NCI-H1694 treated with DMSO at 0.1 percent for 48 hours (cell line): ENCODE data around the gene PTGR3.

Experiments used
- DNase-seq: peaks from one replicate; lab custom pipeline; 2025; lab: John Stamatoyannopoulos, UW

Gene PTGR3

GRCh38 chr18:75235896-75236295 is 27.0 kb upstream of the PTGR3 start:
- no peak for DNase-seq

- no peak for DNase-seq
These were observed 26.0 kb upstream of the PTGR3 start for GRCh38 chr18:75234901-75235300.

- DNase-seq = no peak
These were observed 22.1 kb upstream of the PTGR3 start for GRCh38 chr18:75231053-75231406.

DNA sequence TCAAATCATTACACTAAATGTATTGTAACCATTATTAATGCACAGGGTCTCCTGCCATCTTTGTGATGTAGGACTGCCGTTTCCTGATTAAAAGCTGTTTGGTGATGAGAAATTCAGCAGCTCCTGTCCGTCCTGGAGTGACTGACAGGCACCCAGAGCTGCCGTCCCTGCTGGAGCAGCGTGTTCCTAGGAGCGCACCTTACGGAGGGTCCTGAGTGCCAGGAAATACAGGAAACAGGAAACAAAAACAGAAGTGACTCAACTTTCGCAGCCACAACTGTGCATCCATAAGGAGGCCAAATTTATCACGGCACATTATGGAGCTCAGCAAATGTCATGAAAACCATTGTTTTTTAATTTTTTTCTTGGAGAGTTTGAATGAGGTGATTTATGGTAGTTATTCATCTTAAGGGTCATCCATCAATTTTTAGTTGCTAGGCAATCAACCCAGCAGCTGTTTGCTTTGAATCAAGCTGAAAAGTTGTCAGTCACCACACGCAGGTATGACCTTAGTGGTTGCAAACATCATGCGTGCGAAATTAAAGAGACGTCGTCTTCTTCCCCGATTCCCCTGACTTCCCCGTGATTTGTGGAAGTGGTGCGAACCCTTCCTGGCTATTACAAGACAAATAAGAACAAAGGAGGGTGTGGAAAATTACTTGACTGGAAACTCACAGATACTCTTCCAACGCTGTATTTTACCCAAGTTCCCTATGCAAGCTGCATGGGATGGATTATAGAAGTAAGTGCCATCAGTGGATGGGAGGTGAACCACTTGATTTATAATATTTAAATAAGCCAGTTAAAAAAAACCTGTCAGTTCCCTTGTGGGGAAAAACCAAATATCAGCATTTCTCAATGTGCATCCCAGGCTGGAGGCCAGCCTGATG is 21.5 kb upstream of the PTGR3 start:
- DNase-seq = no peak

DNA sequence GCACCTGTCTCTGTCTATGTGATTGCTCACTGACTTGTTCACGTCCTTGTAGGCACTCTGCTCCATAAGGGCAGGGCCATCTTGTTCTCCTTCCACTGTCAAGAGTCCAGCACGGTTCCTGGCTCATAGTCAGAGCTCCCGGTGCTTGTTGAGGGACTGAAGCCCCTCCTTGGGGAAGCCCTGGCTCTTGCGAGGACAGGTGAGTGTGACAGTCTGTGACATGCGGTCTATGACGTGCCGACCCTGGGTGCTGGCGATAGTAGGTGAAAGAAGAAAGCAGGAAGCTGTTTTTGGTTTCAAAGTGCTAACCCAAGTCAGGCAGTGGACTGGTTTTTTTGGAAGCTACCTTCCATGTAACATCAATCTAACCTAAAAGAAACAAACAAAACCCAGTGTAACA is 20.5 kb upstream of the PTGR3 start:
- DNase-seq = no peak

DNA sequence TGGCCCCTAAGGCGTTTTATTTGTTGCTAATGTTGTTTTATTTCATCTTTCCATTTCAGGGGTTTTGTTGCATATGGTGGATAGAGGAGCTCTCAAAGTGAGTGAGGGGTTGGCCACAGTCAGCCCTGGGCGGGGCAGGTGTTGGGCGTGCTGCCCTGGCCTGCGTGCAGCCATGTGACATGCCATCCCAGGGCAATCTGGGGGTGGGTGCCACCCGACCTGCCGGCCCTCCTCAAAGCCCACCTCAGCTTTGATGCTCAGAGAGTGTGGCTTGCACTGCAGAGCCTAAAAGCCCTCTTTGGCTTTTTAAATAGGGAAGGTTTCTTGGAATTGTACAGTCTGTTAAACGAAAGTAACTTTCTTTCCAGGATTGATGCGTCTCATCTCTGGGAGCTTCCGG is 20.0 kb upstream of the PTGR3 start:
- DNase-seq = no peak

GRCh38 chr18:75227535-75228296 is 18.8 kb upstream of the PTGR3 start:
- no peak for DNase-seq

DNA sequence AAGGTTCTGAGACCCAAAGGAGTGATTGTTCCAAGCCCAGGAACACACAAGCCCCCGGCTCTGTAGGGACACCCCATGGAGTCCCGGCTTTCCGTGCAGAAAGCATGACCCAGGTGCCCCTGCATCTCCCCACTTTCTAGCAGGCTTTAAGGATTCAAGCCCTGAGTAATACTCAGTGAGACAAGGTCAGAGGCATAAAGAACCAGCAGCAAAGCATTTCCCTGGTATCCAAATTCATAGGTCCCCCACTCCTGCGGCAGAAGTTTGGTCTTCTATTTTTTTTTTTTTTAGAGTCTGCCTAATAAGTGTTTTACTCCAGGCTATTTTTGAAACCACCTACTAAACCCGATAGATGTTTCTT is 18.0 kb upstream of the PTGR3 start:
- DNase-seq = no peak

GRCh38 chr18:75226286-75226955 is 17.5 kb upstream of the PTGR3 start:
- no peak for DNase-seq

GRCh38 chr18:75223687-75224347 is 14.9 kb upstream of the PTGR3 start:
- no peak for DNase-seq

- DNase-seq = no peak
These were observed 13.5 kb upstream of the PTGR3 start for GRCh38 chr18:75222407-75222806.

- no peak for DNase-seq
These were observed 13.0 kb upstream of the PTGR3 start for GRCh38 chr18:75221897-75222296.

DNA sequence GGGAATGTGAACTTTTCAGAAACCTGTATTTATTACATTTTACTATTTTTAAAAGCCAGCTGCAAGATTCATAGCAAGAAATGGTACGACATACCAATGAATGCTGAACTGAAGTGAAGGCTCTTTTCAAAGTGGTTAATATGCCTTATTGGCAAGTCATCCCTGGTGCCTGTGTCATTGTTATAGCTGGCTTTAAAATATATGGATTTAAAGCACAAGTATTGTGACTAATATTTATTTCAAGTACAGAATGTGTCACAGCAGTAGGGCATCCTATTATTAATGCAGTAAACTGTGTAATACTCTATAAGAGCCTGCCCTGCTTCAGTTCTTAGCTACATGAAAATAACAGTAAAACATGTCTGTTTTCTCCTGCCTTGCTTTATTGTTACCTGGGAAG is 12.5 kb upstream of the PTGR3 start:
- DNase-seq = no peak

DNA sequence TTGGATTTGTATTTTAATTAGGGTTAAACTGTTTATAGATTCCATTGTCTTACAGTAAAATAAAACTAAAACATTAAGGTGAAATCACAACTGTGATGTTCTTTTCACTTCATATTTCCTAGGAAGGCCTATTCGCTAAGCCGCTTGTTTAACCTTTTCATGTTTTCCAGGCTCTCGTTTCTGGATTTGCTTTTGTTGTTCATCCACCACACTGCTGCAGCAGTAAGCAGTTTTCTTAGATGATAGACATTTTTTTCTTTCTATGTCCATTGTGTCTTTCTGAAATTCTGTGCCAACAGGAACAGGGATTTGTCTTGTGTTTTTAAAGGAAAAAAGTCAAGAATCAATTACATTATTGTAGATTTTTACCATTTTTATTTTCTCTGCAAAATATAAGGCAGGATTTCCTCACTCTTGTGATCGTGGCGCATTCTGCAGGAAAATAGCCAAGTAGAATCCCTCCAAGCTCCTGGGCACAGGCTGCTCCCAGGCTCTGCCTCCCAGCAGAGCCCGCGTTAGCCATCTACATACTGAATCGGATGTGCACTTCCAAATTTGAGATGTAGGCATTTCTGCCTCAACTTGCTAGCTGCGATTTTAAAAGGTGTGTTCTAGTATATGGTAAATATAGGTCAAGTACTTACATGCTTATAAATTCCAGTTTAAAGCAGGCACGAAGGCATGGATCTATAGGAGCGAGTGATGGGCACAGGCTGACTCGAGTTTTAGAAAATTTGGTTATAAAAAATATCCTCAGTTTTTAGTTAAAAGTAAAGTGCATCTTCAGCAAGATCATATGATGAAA is 11.8 kb upstream of the PTGR3 start:
- DNase-seq = no peak

DNA sequence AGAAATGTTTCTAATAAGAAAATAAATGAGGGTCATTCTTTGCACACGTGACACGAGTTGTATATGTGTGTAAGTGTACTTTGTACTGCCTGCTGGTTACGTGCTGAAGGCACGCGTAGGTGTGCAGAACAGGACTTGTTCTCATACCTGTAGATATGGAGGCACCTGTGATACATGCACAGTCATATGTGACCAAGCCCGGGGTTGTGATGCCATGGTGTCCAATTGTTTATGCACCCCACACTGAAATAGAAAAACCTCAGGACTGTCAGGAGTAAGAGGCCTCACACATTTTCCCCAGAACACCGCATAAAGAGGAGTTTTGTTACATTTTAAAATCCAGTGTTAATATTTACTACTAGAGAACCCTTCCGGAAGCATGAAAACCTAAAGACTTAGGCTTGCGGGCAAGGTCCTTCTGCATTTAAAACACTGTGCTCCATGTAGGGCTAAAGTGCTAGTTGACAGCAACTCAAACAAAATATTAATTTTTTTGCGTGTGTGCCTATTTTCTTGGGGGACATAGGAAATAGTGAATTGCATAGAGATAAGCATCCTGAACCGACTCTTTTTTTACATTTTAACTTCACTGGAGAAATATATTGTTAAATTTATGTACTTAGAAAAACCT is 10.9 kb upstream of the PTGR3 start:
- DNase-seq = no peak

- DNase-seq = peak; percentile 36
These were observed 9.4 kb upstream of the PTGR3 start for GRCh38 chr18:75218065-75218923.

DNA sequence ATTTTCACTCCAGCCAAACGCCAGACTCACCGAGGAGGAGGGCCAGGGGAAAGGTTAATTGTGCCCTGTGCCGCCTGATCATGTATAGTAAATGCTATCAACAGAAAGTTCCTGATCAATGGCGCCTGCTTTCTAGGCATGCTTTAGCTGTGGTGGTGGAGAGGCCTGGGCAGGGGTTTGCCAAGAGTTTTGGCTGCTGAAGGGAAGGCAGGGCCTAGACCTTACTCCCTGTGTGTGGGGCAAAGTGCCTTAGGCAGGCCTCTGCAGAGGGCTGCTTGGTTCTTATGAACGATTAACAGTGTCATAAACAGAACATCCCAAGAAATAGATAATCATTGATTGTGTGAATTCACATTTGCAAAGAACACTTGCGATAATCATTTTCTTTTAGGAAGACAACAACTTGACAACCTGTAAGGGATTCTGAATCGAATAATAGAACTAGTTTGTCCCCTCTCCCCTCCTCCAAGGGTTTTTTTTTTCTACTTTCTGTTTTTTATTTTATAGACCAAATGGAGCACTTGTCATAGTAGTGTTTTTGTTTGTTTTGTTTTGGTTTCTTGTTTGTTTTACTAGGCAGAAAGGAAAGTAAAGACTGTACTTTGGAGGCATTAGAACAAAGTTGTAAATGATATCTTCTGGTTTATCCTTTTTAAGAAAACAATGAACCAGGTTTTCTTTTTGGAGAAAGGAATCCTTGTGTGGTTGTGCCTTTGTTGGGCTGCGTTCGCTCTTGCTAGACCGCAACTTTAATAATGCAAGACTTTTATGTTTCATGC is 8.2 kb upstream of the PTGR3 start:
- DNase-seq = no peak

- no peak for DNase-seq
These were observed 7.4 kb upstream of the PTGR3 start for GRCh38 chr18:75216212-75216910.

DNA sequence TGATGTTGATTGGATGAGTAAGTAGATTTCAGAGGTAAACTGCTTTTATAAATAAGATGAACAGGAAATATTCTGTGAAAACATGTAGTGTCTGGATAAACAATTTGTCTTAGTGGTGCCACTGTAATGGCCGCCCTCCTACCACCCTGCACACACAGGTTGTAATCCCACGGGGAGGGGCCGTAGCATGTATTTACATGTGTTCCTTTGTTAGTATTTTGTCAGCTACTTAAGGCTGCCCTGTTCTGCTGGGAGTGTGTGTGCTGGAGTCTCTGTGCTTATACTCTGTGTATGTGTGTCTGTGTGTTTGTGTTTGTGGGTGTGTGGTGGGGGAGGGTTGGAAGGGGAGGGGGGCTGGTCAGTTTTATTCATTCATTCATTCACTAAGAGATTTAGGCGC is 6.7 kb upstream of the PTGR3 start:
- DNase-seq = no peak
